Measurements from ENCODE around the gene VWA8.
"Not testable (repeated sequence)": the region's sequence is repeated elsewhere in the genome, so short reads cannot be mapped to it uniquely, and the experiment has no call there.

The VWA8 gene

GRCh38 chr13:41802043-41802683 lies 158.7 kb downstream of the VWA8 start:
- DNase-seq, result no peak

GRCh38 chr13:41791056-41791455 lies 169.9 kb downstream of the VWA8 start:
- DNase-seq, result no peak

- DNase-seq, result no peak
These were observed 172.4 kb downstream of the VWA8 start for GRCh38 chr13:41788552-41788951.

DNA sequence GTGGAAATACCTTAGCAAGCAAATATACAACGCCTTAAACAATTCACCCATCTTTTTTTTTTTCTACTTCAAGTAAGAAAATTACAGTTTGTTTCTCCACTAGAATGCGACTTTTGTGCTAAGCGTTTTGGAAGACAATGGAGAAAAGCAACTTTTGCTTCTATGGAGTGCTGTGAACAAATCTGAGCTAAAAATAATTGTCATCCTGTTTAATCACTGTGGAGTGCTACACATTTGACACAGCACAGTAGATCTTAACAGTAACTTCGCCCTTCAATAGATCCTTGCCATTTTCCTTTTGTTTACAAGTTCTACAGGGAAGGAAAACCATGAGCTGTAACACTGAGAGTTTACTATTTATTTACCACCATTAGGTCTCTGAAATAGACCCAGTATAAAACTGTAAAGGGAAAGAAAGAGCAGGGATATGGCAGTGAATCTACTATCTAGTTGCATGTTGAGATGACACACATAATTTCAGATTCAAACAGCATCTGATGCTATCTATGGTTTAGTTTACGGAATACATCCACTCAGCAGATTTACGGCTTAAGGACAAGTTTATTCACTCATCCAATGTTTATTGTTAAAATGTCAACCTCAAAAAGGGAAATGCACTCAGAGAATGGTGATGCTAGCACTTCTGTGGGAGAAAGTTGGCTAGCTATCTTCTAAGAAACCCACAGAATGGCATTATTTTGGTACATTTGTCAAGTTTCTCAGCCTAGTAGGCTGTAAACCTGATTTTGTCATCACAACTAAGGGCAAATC lies 175.3 kb downstream of the VWA8 start:
- DNase-seq, result no peak

- no peak for DNase-seq
These were observed 178.8 kb downstream of the VWA8 start for GRCh38 chr13:41782086-41782485.

- DNase-seq, result no peak
These were observed 179.9 kb downstream of the VWA8 start for GRCh38 chr13:41780715-41781706.

GRCh38 chr13:41775251-41775650 lies 185.7 kb downstream of the VWA8 start:
- DNase-seq, result no peak

- DNase-seq, result no peak
These were observed 186.2 kb downstream of the VWA8 start for GRCh38 chr13:41774605-41775218.

DNA sequence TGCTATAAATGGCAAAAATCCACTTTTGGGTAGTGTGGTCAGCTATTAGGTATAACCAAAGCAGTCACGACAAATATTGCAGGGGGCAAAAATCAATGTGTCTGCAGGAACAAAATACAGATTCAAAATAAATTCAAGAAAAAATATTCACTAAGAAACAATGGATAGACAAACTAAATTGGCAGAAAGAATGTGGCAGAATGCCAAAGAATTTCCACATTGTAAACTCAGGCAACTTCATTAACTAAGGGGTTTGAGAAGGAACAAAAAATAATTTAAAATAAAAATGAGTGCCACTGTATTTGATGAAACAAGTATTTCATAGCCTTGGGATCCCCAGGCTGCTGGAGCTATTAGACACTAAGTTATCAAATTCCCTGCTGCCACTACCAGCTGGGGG lies 193.1 kb downstream of the VWA8 start:
- DNase-seq, result no peak

DNA sequence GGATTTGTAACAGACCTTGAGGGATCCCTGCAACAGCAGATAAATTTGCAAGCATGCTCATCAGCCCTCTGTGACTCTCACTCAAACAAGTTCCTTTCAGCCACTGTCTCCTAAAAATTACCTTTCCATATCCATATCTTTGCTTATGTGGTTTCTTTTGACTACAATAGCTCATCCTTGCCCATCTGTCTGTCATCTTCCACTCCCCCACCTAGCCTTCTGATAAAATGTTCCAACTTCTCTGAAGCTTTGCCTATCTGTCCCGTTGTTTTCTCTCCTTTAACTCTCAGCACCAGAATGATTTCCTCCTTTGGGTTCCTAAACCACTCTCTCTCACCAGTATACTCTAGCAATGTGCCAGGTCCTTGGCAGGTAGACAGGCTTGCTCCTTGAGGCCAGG lies 194.5 kb downstream of the VWA8 start:
- DNase-seq, result no peak

- no peak for DNase-seq
These were observed 195.1 kb downstream of the VWA8 start for GRCh38 chr13:41765813-41766212.

DNA sequence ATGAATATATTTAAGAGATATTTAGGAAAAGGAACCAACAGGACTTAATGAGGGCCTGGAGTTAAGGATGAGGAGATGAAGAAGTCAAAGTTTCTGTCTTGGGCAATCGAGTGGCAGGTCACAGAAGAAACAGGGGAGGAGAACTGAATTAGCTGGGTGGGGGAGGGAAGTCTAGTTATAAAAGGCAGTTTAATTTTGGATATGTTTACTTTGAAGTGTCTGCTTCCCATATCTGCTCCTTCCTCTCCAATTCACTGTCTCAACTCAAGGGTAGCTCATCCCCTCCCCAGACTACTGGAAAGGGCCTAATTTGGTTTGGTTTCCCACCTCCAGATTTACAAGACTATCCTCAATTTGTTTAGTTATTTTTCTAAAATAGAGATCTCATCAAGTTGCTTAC lies 195.9 kb downstream of the VWA8 start:
- DNase-seq, result no peak

- DNase-seq, result no peak
These were observed 196.4 kb downstream of the VWA8 start for GRCh38 chr13:41764558-41764957.

DNA sequence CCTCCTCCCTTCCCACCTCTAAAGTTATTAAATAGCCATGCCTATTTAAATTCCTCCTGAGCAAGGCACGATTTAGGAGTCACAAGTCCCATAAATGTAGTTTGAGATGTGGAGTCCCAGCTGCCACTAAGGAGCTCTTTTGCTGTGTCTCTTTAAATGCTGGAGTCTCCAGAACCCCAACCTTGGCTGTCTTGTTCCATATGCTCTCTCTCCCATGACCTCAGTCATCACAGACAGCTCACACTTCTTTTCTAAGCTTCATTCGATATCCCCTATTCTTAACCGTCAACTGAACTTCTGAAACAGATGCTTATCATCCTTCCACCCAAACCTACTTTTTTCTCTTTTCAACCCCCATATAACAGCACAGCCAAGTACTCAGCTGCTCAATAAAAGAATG lies 197.1 kb downstream of the VWA8 start:
- no peak for DNase-seq

DNA sequence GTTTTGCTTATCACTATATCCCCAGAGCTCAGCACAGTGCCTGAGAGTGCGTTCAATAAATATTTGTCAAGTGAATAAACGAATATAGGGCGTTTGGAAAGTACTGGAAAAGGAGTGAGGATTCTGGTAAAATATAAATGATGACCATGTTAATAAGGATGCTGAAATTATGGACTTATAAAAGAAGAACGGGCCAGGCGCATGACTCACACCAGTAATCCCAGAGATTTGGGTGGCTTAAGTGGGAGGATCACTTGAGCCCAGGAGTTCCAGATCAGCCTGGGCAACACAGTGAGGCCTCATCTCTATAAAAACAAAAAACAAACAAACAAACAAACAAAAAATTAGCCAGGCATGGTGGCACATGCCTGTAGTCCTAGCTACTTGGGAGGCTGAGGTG lies 198.1 kb downstream of the VWA8 start:
- no peak for DNase-seq

GRCh38 chr13:41756198-41756880 lies 204.6 kb downstream of the VWA8 start:
- DNase-seq, result no peak

GRCh38 chr13:41751734-41752445 lies 209.0 kb downstream of the VWA8 start:
- DNase-seq, result no peak

DNA sequence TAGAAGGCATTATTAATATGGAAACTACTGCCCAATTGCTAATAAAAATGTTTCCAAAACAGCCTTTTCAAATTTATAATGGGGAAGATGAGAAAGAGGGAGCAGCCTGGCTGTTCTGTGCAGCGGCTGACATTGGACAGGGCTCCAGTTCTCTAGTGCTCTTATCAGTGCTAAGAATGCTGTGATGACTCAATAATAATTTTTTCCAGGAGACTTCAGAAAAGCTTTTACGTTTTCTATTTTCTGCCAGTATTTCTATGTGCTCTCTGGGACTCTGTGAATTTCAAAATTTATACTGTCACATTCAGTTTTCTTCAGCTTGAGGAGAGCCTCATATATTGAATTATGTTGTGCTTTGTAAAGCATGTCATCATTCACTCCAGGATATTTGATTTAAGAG lies 209.6 kb downstream of the VWA8 start:
- DNase-seq, result no peak

- no peak for DNase-seq
These were observed 214.7 kb downstream of the VWA8 start for GRCh38 chr13:41746259-41746658.

- DNase-seq, result not testable (repeated sequence)
These were observed 215.4 kb downstream of the VWA8 start for GRCh38 chr13:41745496-41745895.

DNA sequence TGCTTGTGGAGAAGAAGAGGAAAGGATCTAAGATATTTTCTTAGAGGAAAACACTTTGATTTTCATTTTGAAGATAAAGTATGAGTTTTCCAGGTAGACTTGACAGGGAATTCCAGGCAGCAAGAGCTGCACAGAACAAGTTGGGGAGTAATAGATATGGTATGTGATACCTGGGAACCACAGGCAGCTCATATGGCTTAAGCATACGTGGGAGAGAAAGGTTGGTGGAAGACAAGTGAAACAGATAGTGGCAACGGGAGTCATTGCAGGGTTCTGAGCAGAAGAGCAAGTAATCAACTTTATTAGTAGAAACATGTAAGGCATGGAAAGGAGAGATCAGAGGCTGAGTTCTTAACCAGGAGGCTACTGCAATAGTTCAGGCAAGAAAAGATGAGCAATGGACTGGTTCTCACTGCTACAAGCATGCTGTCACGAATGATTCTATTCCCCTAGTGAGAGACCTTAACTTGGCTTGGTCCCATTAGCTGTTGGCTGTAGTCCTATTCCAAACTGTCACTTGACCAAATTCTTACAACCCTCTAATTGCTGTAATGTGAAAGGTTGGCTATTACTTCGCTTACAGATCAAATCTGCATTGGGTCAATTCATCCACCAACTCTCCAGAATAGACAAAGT lies 217.9 kb downstream of the VWA8 start:
- DNase-seq, result no peak
